Stomach (tissue), 9 donors: Measurements from ENCODE around the gene MCM5. TPM values are rescaled to one million over a fixed set of nuclear protein-coding genes. Genes with fewer than 3 reads are reported as not detected.

Experiments used
- DNase-seq, 2 donors: peaks; one replicate each; pipeline versions ENCODE4 v3.0.0 to v3.0.0-alpha.2; 2013 to 2019
- H3K27ac ChIP-seq, 5 donors: fragments of 200-600 bp in 4 of 5; sonication (generic) in 4 of 5; one replicate each; pipeline ENCODE4 v1.5.1; 2013 to 2019; ENCODE audit warnings: mild to moderate bottlenecking in 1 of 5, moderate library complexity in 1 of 5
- H3K27me3 ChIP-seq, 3 donors: fragments of 200-600 bp; sonication (generic); one replicate each; pipeline ENCODE4 v1.5.1; 2017 to 2019; ENCODE audit warnings: mixed run types in 1 of 3
- H3K36me3 ChIP-seq, 4 donors: fragments of 200-600 bp; sonication (generic); 1 replicate in 3 of 4; 2 replicates in 1 of 4; pipeline ENCODE4 v1.5.1; 2016 to 2019
- H3K4me1 ChIP-seq, 4 donors: fragments of 200-600 bp; sonication (generic); one replicate each; pipeline ENCODE4 v1.5.1; 2016 to 2019
- H3K4me3 ChIP-seq, 4 donors: fragments of 200-600 bp; sonication (generic) in 3 of 4; one replicate each; pipeline ENCODE4 v1.5.1; 2016 to 2019; ENCODE audit warnings: mild to moderate bottlenecking in 1 of 4
- H3K9me3 ChIP-seq, 4 donors: fragments of 200-600 bp; sonication (generic); one replicate each; pipeline ENCODE4 v1.5.1; 2016 to 2019
- EP300 ChIP-seq: sonication (generic); formaldehyde crosslinking; IDR thresholded peaks from one replicate; pipeline ENCODE4 v1.6.1; 2017; ENCODE audit warnings: antibody characterized with exemption
- POLR2A ChIP-seq, 4 donors: fragments of 450-650 bp; IDR thresholded peaks; one replicate each; pipeline ENCODE4 v1.6.1; 2016; ENCODE audit warnings: antibody characterized with exemption in 4 of 4, control low read depth in 2 of 4, mild to moderate bottlenecking in 1 of 4, moderate library complexity in 1 of 4
- POLR2AphosphoS5 ChIP-seq, 3 donors: sonication (generic); formaldehyde crosslinking; IDR thresholded peaks; one replicate each; pipeline ENCODE4 v1.6.1; 2016; ENCODE audit warnings: antibody characterized with exemption in 3 of 3
- WGBS, 5 donors: extraction: QIAGEN DNeasy Blood & Tissue Kit in 3 of 5; methylation state at CpG; one replicate each; pipeline versions ENCODE4 v1.1.5 to v1.1.7; 2013 to 2018; 5-methylcytosine and 5-hydroxymethylcytosine counted together
- intact Hi-C: fragments of 100-400 bp; cut with DNase I; formaldehyde crosslinking; loops from one replicate; pipeline ENCODE4 v1.15.1; 2023; ENCODE audit warnings: low total_unique reads
- polyA plus RNA-seq, 3 donors: library from polyadenylated mRNA; stranded (reverse); fragments of 200-250 nt; gene quantifications; one replicate each; pipeline ENCODE4 v1.2.3, GENCODE V29; 2013
- total RNA-seq, 5 donors: library from RNA; depleted of rRNA; stranded (reverse); fragments of >200 nt; gene quantifications; one replicate each; pipeline versions ENCODE4 v1.1.0 to v1.2.3, GENCODE V29; 2014 to 2016
- TF ChIP-seq, protein P1 (sequence below), 7 experiments: fragments of 450-650 bp in 4 of 7; fragments of 200-600 bp in 3 of 7; sonication (generic) in 3 of 7; IDR thresholded peaks; one replicate each; pipeline ENCODE4 v1.5.1; 2016 to 2019; ENCODE audit warnings: antibody characterized with exemption in 7 of 7, control low read depth in 2 of 7, mild to moderate bottlenecking in 1 of 7
- donor health status: healthy with polysubstance abuse.
- donor health status: Bipolar disorder and iron deficiency.
- donor health status: healthy.

The MCM5 gene
- total and polyA plus RNA-seq, 8 donors: 13.0 to 74.5 (median 19.1) TPM

DNA sequence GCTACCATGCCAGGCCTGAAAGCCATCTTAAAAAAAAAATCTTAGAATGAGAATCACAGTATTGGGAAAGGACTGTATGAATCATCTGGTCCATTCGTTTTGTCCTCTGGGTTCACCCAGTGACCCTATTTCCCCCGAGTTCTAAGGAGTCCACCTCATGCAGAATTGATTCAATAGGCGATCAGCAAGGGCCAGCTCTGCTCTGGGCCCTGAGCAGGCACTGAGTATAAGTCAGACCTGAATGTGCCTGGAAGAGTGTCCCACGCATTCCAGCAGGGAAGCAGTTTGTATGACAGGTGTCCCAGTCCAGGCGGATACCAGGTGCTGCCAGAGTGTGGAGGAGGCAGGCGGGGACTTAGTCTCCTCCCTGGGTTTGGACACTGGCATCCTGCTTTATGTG, 19.9 kb upstream of the MCM5 start:
- Histone ChIP-seq H3K27ac (peak overlapping the region in 3 of 5 donors; percentile 14 to 84 (median 81)), H3K4me1 (peaks cover 14 to 60% (median 43%) of the 10 kb centered on the region in 4 donors), H3K36me3 (no peaks in the 10 kb centered on the region), H3K4me3 (peak overlapping the region in 1 of 4 donors; percentile 56), H3K27me3 (no peaks in the 10 kb centered on the region), H3K9me3 (no peaks in the 10 kb centered on the region)
- intact Hi-C loops: no loop called here
- WGBS, 5 donors: 78 to 92% (median 83%) methylated on average over 6 of the region's 6 CpGs
- TF ChIP-seq, protein P1, sequence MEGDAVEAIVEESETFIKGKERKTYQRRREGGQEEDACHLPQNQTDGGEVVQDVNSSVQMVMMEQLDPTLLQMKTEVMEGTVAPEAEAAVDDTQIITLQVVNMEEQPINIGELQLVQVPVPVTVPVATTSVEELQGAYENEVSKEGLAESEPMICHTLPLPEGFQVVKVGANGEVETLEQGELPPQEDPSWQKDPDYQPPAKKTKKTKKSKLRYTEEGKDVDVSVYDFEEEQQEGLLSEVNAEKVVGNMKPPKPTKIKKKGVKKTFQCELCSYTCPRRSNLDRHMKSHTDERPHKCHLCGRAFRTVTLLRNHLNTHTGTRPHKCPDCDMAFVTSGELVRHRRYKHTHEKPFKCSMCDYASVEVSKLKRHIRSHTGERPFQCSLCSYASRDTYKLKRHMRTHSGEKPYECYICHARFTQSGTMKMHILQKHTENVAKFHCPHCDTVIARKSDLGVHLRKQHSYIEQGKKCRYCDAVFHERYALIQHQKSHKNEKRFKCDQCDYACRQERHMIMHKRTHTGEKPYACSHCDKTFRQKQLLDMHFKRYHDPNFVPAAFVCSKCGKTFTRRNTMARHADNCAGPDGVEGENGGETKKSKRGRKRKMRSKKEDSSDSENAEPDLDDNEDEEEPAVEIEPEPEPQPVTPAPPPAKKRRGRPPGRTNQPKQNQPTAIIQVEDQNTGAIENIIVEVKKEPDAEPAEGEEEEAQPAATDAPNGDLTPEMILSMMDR (IDR thresholded peaks at IDR 0.05): no peak
- TF ChIP-seq POLR2A (IDR thresholded peaks at IDR 0.05) (no peak), EP300 (no peak), POLR2AphosphoS5 (IDR thresholded peaks at IDR 0.05) (no peak)
- no peak for DNase-seq

DNA sequence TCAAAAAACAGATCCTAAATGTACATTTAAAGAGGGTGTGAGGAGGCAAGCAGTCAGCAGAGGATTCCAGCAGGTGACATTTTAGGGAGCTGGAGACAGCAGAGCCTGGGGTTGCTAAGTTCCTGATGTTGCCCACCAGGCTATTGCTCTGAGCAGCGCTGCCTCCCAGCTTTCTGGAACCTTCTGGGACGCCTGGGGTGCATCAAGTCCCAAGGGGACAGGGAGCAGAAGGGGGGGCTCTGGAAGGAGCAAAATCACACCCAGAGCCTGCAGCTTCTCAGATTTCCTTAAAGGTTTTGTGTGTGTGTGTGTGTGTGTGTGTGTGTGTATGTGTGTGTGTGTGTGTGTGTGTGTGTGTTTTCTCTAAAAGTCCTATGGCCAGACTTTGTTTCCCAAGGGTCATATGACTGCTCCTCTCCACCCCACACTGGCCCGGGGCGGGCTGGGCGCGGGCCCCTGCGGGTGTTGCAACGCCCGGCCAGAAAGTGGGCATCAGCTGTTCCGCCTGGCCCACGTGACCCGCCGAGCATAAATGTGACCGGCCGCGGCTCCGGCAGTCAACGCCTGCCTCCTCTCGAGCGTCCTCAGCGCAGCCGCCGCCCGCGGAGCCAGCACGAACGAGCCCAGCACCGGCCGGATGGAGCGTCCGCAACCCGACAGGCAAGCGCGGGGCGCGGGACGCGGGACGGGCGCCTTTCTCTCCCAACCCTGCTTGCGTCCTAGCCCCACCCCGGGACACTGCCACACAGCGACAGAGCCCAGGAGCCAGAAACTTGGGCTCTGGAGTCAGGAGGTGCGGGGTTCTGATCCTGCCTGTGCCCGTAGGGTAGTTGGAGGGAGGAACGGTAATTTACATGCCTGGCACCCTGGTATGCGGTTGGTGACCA, 19.2 kb upstream of the MCM5 start, which contains the start of gene HMOX1:
TSS of gene HMOX1 (plus strand) at position 560 of the 887 bp plus-strand sequence. CDS start at position 638, 78 bp downstream.
- intact Hi-C loops: no loop called here
- peak; percentile 82 to 91 (median 89) for TF ChIP-seq POLR2AphosphoS5 (IDR thresholded peaks at IDR 0.05)
- no peak for TF ChIP-seq EP300
- TF ChIP-seq POLR2A (IDR thresholded peaks at IDR 0.05): no peak
- TF ChIP-seq, protein P1 (IDR thresholded peaks at IDR 0.05): peak in 1 of 7 experiments; percentile 5
- peaks cover 14 to 57% (median 43%) of the 10 kb centered on the region in 4 donors for H3K4me1 ChIP-seq
- peak; percentile 91 to 95 for DNase-seq
- H3K27me3 ChIP-seq: no peaks in the 10 kb centered on the region
- 3 to 7% (median 4%) methylated on average over 17 to 47 of the region's 47 CpGs for WGBS, 5 donors
- peak within 1 kb of the TSS; percentile 45 to 56 (median 52) for H3K4me3 ChIP-seq
- no peaks in the 10 kb centered on the region for H3K9me3 ChIP-seq
- no peaks in the 10 kb centered on the region for H3K36me3 ChIP-seq
- H3K27ac ChIP-seq: peak within 1 kb of the TSS; percentile 67 to 84 (median 81)

DNA sequence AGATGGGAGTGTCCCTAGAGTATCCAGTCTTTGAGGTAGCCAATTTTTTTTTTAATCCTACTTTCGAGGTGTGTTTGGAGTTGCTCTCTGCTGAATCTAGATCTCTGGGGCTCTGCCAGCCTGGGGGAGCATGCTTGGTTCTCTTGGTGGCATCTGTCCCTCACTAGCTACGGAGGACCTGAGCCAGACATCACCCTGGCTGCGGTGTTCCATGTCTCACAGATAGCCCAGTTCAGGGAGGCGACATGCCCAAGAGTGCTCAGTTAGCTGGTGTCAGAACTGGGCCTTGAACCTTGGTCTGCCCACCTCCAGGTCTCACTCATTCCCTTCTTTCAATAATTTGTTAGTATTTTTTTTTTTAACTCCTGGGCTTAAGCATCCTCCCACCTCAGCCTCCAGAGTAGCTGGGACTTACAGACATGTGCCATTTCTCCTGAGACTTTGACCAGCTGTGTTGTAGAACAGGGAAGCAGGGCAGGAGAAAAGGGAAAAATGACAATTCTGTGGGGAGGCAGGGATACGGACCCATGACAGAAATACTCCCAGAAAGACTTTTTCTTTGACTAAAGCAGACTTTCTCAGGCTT, 18.4 kb upstream of the MCM5 start:
- intact Hi-C loops: no loop called here
- DNase-seq: no peak

DNA sequence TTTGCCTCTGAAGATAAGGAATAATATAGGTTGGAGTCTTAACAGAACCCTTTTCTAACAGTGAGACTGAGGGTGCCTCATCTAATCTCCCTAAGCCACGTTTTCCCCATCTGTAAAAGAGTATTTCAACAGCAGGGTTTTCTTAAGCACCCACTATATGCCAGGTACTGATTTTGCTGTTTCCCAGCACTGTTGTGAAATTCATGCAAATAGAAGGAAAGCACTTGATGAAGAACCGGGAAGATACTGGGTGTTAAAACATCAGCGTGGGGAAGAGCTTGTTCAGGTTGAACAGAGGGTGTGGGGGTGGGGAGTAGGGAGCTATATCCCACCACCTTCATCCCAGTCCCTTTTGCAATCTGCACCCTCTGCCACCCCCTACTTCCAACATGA, 16.3 kb upstream of the MCM5 start:
- Histone ChIP-seq H3K27me3 (no peaks in the 10 kb centered on the region), H3K4me1 (peaks cover 4 to 29% (median 24%) of the 10 kb centered on the region in 4 donors), H3K27ac (no peak overlapping the region), H3K4me3 (peak overlapping the region in 1 of 4 donors; percentile 45), H3K36me3 (peaks cover 0 to 21% (median 14%) of the 10 kb centered on the region in 4 donors), H3K9me3 (no peaks in the 10 kb centered on the region)
- WGBS, 5 donors: 72 to 80% (median 78%) methylated on average over 3 of the region's 3 CpGs
- intact Hi-C loops: no loop called here
- TF ChIP-seq, protein P1 (IDR thresholded peaks at IDR 0.05): no peak
- TF ChIP-seq POLR2A (IDR thresholded peaks at IDR 0.05) (no peak), POLR2AphosphoS5 (IDR thresholded peaks at IDR 0.05) (no peak), EP300 (no peak)
- no peak for DNase-seq

More for the DNA sequence above, 18.4 kb upstream of the MCM5 start:
- H3K36me3 ChIP-seq: peaks cover 0 to 3% (median 1%) of the 10 kb centered on the region in 4 donors
- H3K27me3 ChIP-seq: no peaks in the 10 kb centered on the region
- H3K4me3 ChIP-seq: peak overlapping the region; percentile 45 to 56 (median 52)
- H3K27ac ChIP-seq: peak overlapping the region in 4 of 5 donors; percentile 74 to 84 (median 82)
- no peaks in the 10 kb centered on the region for H3K9me3 ChIP-seq
- WGBS, 5 donors: 61 to 71% (median 64%) methylated on average over 5 of the region's 5 CpGs
- no peak for TF ChIP-seq POLR2AphosphoS5 (IDR thresholded peaks at IDR 0.05)
- no peak for TF ChIP-seq EP300
- TF ChIP-seq, protein P1 (IDR thresholded peaks at IDR 0.05): no peak
- TF ChIP-seq POLR2A (IDR thresholded peaks at IDR 0.05): no peak
- H3K4me1 ChIP-seq: peaks cover 12 to 51% (median 40%) of the 10 kb centered on the region in 4 donors
